NCI-H2196 (cell line): Measurements from ENCODE around the gene CNTNAP2.
A peak's percentile ranks its signal among the peaks of the same experiment; 100 is the strongest.

Experiments used
- DNase-seq: peaks from one replicate; lab custom pipeline; 2025; ENCODE audit not compliant: unreplicated experiment; lab: John Stamatoyannopoulos, UW

The CNTNAP2 gene

GRCh38 chr7:147519062-147519461, 1402.5 kb downstream of the CNTNAP2 start:
- DNase-seq, result no peak

GRCh38 chr7:147523056-147523455, 1406.5 kb downstream of the CNTNAP2 start:
- DNase-seq, result no peak

- DNase-seq, result no peak
These were observed 1408.2 kb downstream of the CNTNAP2 start for GRCh38 chr7:147524726-147525250.

- DNase-seq, result no peak
These were observed 1408.7 kb downstream of the CNTNAP2 start for GRCh38 chr7:147525325-147525724.

GRCh38 chr7:147535701-147536111, 1419.1 kb downstream of the CNTNAP2 start:
- DNase-seq, result no peak

GRCh38 chr7:147539685-147540084, 1423.1 kb downstream of the CNTNAP2 start:
- DNase-seq, result no peak

GRCh38 chr7:147540743-147541142, 1424.1 kb downstream of the CNTNAP2 start:
- no peak for DNase-seq

- no peak for DNase-seq
These were observed 1424.7 kb downstream of the CNTNAP2 start for GRCh38 chr7:147541261-147541660.

- peak; percentile 25 for DNase-seq
These were observed 1430.8 kb downstream of the CNTNAP2 start for GRCh38 chr7:147547252-147547897.

GRCh38 chr7:147556317-147556716, 1439.7 kb downstream of the CNTNAP2 start:
- no peak for DNase-seq

- DNase-seq, result no peak
These were observed 1447.1 kb downstream of the CNTNAP2 start for GRCh38 chr7:147563669-147564068.

GRCh38 chr7:147564786-147565476, 1448.3 kb downstream of the CNTNAP2 start:
- DNase-seq, result no peak

- DNase-seq, result no peak
These were observed 1450.4 kb downstream of the CNTNAP2 start for GRCh38 chr7:147567043-147567442.

GRCh38 chr7:147569116-147569913, 1452.7 kb downstream of the CNTNAP2 start:
- no peak for DNase-seq

- no peak for DNase-seq
These were observed 1453.8 kb downstream of the CNTNAP2 start for GRCh38 chr7:147570390-147570789.

GRCh38 chr7:147571436-147572185, 1455.0 kb downstream of the CNTNAP2 start:
- no peak for DNase-seq

GRCh38 chr7:147578196-147578595, 1461.6 kb downstream of the CNTNAP2 start:
- no peak for DNase-seq

- no peak for DNase-seq
These were observed 1462.5 kb downstream of the CNTNAP2 start for GRCh38 chr7:147579148-147579547.

GRCh38 chr7:147584771-147585193, 1468.2 kb downstream of the CNTNAP2 start:
- no peak for DNase-seq

- no peak for DNase-seq
These were observed 1469.5 kb downstream of the CNTNAP2 start for GRCh38 chr7:147586110-147586509.

- DNase-seq, result peak; percentile 10
These were observed 1469.9 kb downstream of the CNTNAP2 start for GRCh38 chr7:147586526-147586925.
